ENCODE data around the gene PXMP4. TPM values are rescaled to one million over a fixed set of nuclear protein-coding genes. Genes with fewer than 3 reads are reported as not detected.

Gene PXMP4
- total RNA-seq, 1 experiment from 2014 or later: 18.7 TPM

DNA sequence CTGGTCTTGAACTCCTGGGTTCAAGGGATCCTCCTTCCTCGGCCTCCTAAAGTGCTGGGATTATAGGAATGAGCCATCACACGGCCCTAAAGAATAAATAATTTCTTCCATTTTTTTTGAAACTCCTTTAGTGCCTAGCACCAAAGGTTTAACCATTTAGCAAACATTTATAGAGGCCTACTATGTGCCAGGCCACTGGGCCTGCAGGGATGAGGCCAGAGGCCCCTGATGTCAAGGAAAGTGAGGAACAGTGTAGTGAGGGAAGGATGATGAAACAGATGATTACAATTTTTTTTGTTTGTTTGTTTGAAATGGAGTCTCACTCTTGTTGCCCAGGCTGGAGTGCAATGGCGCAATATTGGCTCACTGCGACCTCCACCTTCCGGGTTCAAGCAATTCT lies 45.5 kb upstream of the PXMP4 start:
- Mint-ChIP-seq H3K36me3 (ENCODE audit: insufficient read depth, unreplicated experiment) (peaks cover 4% of the 10 kb centered on the region), H3K9me3 (ENCODE audit: low read depth, unreplicated experiment) (no peaks in the 10 kb centered on the region), H3K27ac (ENCODE audit: unreplicated experiment) (no peak overlapping the region), H3K4me1 (ENCODE audit: low read depth, unreplicated experiment) (no peaks in the 10 kb centered on the region), H3K27me3 (ENCODE audit: unreplicated experiment) (no peaks in the 10 kb centered on the region), H3K4me3 (ENCODE audit: low read depth, unreplicated experiment) (no peak overlapping the region)
- DNase-seq: no peak
- BruUV-seq (replicated peaks): no TSS peak
- CTCF ChIA-PET: no interaction called here
- TF ChIP-seq, protein P1, sequence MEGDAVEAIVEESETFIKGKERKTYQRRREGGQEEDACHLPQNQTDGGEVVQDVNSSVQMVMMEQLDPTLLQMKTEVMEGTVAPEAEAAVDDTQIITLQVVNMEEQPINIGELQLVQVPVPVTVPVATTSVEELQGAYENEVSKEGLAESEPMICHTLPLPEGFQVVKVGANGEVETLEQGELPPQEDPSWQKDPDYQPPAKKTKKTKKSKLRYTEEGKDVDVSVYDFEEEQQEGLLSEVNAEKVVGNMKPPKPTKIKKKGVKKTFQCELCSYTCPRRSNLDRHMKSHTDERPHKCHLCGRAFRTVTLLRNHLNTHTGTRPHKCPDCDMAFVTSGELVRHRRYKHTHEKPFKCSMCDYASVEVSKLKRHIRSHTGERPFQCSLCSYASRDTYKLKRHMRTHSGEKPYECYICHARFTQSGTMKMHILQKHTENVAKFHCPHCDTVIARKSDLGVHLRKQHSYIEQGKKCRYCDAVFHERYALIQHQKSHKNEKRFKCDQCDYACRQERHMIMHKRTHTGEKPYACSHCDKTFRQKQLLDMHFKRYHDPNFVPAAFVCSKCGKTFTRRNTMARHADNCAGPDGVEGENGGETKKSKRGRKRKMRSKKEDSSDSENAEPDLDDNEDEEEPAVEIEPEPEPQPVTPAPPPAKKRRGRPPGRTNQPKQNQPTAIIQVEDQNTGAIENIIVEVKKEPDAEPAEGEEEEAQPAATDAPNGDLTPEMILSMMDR (IDR thresholded peaks at IDR 0.05; ENCODE audit: unreplicated experiment): no peak
- intact Hi-C loops (cut with micrococcal nuclease; ENCODE audit: unreplicated experiment): no loop called here

DNA sequence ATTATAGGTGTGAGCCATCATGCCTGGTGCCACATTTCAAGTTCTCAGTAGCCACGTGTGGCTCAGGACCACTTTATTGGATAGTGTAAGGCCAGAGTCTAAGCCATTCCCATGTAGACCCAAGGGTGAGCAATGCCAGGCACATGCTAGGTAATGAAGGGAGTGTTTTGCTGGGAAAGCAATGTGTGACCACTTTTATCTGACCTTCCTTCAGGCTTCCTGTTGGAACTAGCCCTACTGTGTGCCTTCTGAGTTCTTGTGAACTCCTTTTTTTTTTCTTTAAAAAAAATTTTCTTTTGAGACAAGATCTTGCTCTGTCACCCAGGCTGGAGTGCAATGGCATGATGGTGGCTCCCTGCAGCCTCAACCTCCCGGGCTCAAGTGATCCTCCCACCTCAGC lies 45.0 kb upstream of the PXMP4 start:
- no peaks in the 10 kb centered on the region for H3K4me1 Mint-ChIP-seq (ENCODE audit: low read depth, unreplicated experiment)
- H3K4me3 Mint-ChIP-seq (ENCODE audit: low read depth, unreplicated experiment): no peak overlapping the region
- DNase-seq: no peak
- H3K27ac Mint-ChIP-seq (ENCODE audit: unreplicated experiment): no peak overlapping the region
- TF ChIP-seq, protein P1 (IDR thresholded peaks at IDR 0.05; ENCODE audit: unreplicated experiment): no peak
- intact Hi-C loops (cut with micrococcal nuclease; ENCODE audit: unreplicated experiment): no loop called here
- no peaks in the 10 kb centered on the region for H3K27me3 Mint-ChIP-seq (ENCODE audit: unreplicated experiment)
- H3K36me3 Mint-ChIP-seq (ENCODE audit: insufficient read depth, unreplicated experiment): peaks cover 4% of the 10 kb centered on the region
- H3K9me3 Mint-ChIP-seq (ENCODE audit: low read depth, unreplicated experiment): no peaks in the 10 kb centered on the region
- CTCF ChIA-PET: no interaction called here
- no TSS peak for BruUV-seq (replicated peaks)

DNA sequence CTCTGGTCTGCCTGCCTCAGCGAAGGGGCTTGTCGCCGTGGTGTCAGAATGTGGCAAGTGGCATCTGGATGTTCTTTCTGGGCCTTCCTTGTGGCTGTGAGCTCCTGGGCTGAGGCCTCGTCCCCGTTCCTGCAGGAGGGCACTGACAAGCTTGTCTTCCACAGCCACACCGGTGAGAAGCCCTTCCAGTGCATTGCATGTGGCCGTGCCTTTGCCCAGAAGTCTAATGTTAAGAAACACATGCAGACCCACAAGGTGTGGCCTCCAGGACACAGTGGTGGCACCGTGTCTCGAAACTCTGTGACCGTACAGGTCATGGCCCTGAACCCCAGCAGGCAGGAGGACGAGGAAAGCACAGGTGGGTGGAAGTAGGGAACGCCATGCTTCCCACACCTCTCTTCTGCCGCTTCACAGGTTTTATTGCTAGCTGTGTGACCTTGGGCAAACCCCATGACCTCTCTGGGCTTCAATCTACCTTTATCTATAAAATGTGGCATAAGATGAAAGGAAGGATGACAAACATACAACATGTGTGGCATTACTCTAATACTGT lies 41.7 kb upstream of the PXMP4 start:
- Mint-ChIP-seq H3K36me3 (ENCODE audit: insufficient read depth, unreplicated experiment) (peaks cover 10% of the 10 kb centered on the region), H3K27ac (ENCODE audit: unreplicated experiment) (no peak overlapping the region), H3K4me3 (ENCODE audit: low read depth, unreplicated experiment) (no peak overlapping the region), H3K4me1 (ENCODE audit: low read depth, unreplicated experiment) (no peaks in the 10 kb centered on the region), H3K9me3 (ENCODE audit: low read depth, unreplicated experiment) (peaks cover 6% of the 10 kb centered on the region), H3K27me3 (ENCODE audit: unreplicated experiment) (no peaks in the 10 kb centered on the region)
- no TSS peak for BruUV-seq (replicated peaks)
- no peak for DNase-seq
- TF ChIP-seq, protein P1 (IDR thresholded peaks at IDR 0.05; ENCODE audit: unreplicated experiment): no peak
- intact Hi-C loops (cut with micrococcal nuclease; ENCODE audit: unreplicated experiment): no loop called here
- CTCF ChIA-PET: interaction anchor here (0.6 kb wide), 1 partner anchor 9 kb away, joined by 3 read pairs; no protein-coding TSS in a partner anchor

DNA sequence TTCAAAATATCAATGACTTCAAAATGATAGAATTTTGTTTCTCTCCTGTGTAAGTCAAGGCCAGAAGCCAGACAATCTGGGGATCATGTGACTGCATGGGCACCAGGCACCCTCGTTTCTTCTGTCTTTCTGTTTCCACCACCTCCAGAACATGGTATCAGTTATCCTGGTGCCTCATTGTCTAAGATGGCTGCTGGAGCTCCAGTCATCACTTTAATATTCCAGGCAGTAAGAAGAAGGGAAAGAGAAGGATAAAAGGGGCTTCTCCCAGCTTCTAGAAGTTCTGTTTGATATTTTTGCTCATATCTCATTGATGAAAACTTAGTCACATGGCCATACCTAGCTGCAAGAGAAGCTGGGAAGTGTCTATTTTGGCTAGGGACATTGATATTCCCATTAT lies 37.3 kb upstream of the PXMP4 start:
- no peak overlapping the region for H3K27ac Mint-ChIP-seq (ENCODE audit: unreplicated experiment)
- DNase-seq: no peak
- TF ChIP-seq, protein P1 (IDR thresholded peaks at IDR 0.05; ENCODE audit: unreplicated experiment): no peak
- BruUV-seq (replicated peaks): no TSS peak
- H3K4me3 Mint-ChIP-seq (ENCODE audit: low read depth, unreplicated experiment): no peak overlapping the region
- intact Hi-C loops (cut with micrococcal nuclease; ENCODE audit: unreplicated experiment): no loop called here
- peaks cover 11% of the 10 kb centered on the region for H3K36me3 Mint-ChIP-seq (ENCODE audit: insufficient read depth, unreplicated experiment)
- no peaks in the 10 kb centered on the region for H3K4me1 Mint-ChIP-seq (ENCODE audit: low read depth, unreplicated experiment)
- peaks cover 9% of the 10 kb centered on the region for H3K9me3 Mint-ChIP-seq (ENCODE audit: low read depth, unreplicated experiment)
- H3K27me3 Mint-ChIP-seq (ENCODE audit: unreplicated experiment): no peaks in the 10 kb centered on the region
- CTCF ChIA-PET: interaction anchor here (0.6 to 1.3 kb wide), 2 partner anchors 10 kb away, joined by 3 to 4 read pairs; no protein-coding TSS in a partner anchor

All from Calu3 (cell line).